HepG2 (cell line): ENCODE measurements around the gene KCNK10.

Experiments used
- ARNT ChIP-seq: fragments of 450-650 bp; IDR thresholded peaks from 2 replicates; pipeline ENCODE4 v1.6.1; 2017
- CTCF ChIP-seq: sonication (generic); formaldehyde crosslinking; IDR thresholded peaks from 2 replicates; pipeline ENCODE4 v1.5.0; 2020; ENCODE audit warnings: mild to moderate bottlenecking, missing genetic modification reagents, moderate library complexity
- EP300 ChIP-seq, 3 experiments: sonication (generic) in 1 of 3; formaldehyde crosslinking in 1 of 3; IDR thresholded peaks; 2 replicates each; pipeline versions ENCODE4 v1.5.1 to v1.6.1; 2011 to 2020; ENCODE audit warnings: low read depth in 2 of 3, low read length in 2 of 3, borderline replicate concordance in 1 of 3, improper control_type of control experiment in 1 of 3, mild to moderate bottlenecking in 1 of 3, missing genetic modification reagents in 1 of 3, moderate library complexity in 1 of 3
- FOXK2 ChIP-seq: fragments of 450-650 bp; IDR thresholded peaks from 2 replicates; pipeline ENCODE4 v1.6.1; 2016
- FOXP1 ChIP-seq, 2 experiments: fragments of 450-650 bp in 1 of 2; IDR thresholded peaks; 2 replicates each; pipeline ENCODE4 v1.6.1; 2017 to 2018; ENCODE audit warnings: antibody characterized with exemption in 1 of 2
- HINFP ChIP-seq: sonication (generic); formaldehyde crosslinking; IDR thresholded peaks from 2 replicates; pipeline ENCODE4 v1.4.0; 2020; ENCODE audit warnings: low read depth, mild to moderate bottlenecking, missing genetic modification reagents
- POLR2AphosphoS5 ChIP-seq: IDR thresholded peaks from 2 replicates; pipeline ENCODE4 v1.6.1; 2012; ENCODE audit warnings: low read depth, low read length
- SMAD3 ChIP-seq: sonication (generic); formaldehyde crosslinking; IDR thresholded peaks from 2 replicates; pipeline ENCODE4 v1.4.0; 2020; ENCODE audit warnings: missing genetic modification reagents
- SRSF4 ChIP-seq: fragments of 200-400 bp; formaldehyde crosslinking; IDR thresholded peaks from one replicate; pipeline ENCODE4 v1.6.1; 2018; ENCODE audit warnings: mild to moderate bottlenecking, low read depth, low read length, moderate library complexity; ENCODE audit not compliant: poor library complexity, severe bottlenecking
- ZBTB14 ChIP-seq: sonication (generic); formaldehyde crosslinking; IDR thresholded peaks from 2 replicates; pipeline ENCODE4 v1.4.0; 2020; ENCODE audit warnings: missing genetic modification reagents
- ZBTB49 ChIP-seq: sonication (generic); formaldehyde crosslinking; IDR thresholded peaks from 2 replicates; pipeline ENCODE4 v1.4.0; 2020; ENCODE audit warnings: missing genetic modification reagents, borderline replicate concordance
- ZNF446 ChIP-seq: sonication (generic); formaldehyde crosslinking; IDR thresholded peaks from 2 replicates; pipeline ENCODE4 v1.5.0; 2020; ENCODE audit warnings: mild to moderate bottlenecking, missing genetic modification reagents

GRCh38 chr14:88179716-88180115 is 143.4 kb downstream of the KCNK10 start:
- TF ChIP-seq ZBTB14 (no peak), CTCF (CRISPR knock-in tag) (no peak), SMAD3 (CRISPR knock-in tag) (no peak), ZBTB49 (CRISPR knock-in tag) (no peak), HINFP (CRISPR knock-in tag) (no peak), FOXK2 (no peak), POLR2AphosphoS5 (no peak), EP300 (IDR thresholded peaks at IDR 0.05; ENCODE audit: low read depth in 2 of 2, low read length in 2 of 2) (no peak), EP300 (CRISPR knock-in tag; IDR thresholded peaks at IDR 0.05; ENCODE audit: borderline replicate concordance) (no peak), SRSF4 (no peak), ARNT (no peak), FOXP1 (IDR thresholded peaks at IDR 0.05) (no peak), FOXP1 (CRISPR knock-in tag; IDR thresholded peaks at IDR 0.05) (no peak), ZNF446 (CRISPR knock-in tag) (no peak)
